GM10266 (cell line): ENCODE data around the gene CAPN8.

Experiments used
- DNase-seq: peaks from one replicate; pipeline ENCODE4 v3.0.0; 2012; ENCODE audit errors: extremely low spot score
- TF ChIP-seq, protein P1 (sequence below): IDR thresholded peaks from 2 replicates; pipeline ENCODE4 v1.5.1; 2012; ENCODE audit warnings: mild to moderate bottlenecking, low read depth; ENCODE audit not compliant: control insufficient read depth, insufficient read depth; ENCODE audit errors: missing control alignments

CAPN8 gene

DNA sequence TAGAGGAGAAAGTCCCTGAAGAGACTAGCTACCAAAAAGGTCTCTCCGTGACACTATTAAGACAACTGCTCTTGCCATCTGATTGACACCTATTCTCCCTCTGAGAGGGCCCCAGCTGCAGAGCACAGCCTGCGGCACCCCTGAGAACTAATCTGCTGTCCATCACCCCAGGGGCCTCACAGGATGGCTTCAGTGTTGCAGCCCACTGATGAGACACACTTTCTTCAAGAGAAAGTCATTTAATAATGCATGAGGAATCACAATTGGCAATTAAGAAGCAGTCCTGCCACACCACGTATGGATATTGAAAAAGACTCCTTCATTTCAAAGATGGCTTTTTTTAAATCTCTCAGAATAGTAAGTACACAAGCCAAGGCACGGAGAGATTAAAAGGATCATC is 48.9 kb downstream of the CAPN8 start:
- TF ChIP-seq, protein P1, sequence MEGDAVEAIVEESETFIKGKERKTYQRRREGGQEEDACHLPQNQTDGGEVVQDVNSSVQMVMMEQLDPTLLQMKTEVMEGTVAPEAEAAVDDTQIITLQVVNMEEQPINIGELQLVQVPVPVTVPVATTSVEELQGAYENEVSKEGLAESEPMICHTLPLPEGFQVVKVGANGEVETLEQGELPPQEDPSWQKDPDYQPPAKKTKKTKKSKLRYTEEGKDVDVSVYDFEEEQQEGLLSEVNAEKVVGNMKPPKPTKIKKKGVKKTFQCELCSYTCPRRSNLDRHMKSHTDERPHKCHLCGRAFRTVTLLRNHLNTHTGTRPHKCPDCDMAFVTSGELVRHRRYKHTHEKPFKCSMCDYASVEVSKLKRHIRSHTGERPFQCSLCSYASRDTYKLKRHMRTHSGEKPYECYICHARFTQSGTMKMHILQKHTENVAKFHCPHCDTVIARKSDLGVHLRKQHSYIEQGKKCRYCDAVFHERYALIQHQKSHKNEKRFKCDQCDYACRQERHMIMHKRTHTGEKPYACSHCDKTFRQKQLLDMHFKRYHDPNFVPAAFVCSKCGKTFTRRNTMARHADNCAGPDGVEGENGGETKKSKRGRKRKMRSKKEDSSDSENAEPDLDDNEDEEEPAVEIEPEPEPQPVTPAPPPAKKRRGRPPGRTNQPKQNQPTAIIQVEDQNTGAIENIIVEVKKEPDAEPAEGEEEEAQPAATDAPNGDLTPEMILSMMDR: no peak
- no peak for DNase-seq

- TF ChIP-seq, protein P1: no peak
- no peak for DNase-seq
These were observed 53.6 kb downstream of the CAPN8 start for GRCh38 chr1:223611936-223612335.

DNA sequence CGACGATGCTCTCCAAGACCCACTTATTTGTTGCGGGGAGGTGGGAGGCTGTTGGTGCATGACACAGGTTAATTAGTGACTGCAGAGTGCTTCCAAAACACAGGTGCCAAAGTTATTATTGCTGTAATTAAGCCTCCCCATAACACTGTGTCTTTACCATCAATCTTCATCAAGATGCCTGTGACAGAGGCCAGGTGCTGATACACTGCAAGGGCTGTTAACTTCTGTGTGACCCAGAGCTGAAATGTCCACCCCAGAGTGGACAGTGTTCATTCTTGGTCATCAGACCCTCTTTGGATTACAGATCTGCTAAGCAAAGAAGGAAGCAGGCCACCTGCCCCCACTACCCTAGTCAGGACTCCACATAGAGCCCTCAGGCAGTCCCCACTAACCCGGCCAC is 55.5 kb downstream of the CAPN8 start:
- TF ChIP-seq, protein P1: no peak
- DNase-seq: no peak

DNA sequence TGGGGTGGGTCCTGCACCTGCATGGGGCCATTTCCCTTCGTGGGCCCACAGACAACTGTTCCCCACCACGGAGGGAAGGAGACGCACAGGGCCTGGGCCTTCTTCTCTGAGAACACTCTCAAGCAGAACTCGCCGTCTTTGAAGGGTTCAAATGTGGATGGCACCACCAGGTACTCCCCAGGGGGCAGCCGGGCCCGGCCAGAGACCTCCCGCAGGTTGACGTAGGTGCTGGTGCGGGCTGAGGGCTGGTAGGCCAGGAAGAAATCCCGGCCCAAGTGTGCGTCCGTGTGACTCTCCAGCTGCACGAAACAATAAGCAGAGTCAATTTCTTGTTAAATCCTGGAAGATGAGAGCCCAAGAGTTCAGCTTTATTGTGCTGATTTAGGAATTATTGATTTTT is 56.4 kb downstream of the CAPN8 start:
- TF ChIP-seq, protein P1: no peak
- DNase-seq: no peak

- TF ChIP-seq, protein P1: no peak
- no peak for DNase-seq
These were observed 107.0 kb downstream of the CAPN8 start for GRCh38 chr1:223558512-223558911.

DNA sequence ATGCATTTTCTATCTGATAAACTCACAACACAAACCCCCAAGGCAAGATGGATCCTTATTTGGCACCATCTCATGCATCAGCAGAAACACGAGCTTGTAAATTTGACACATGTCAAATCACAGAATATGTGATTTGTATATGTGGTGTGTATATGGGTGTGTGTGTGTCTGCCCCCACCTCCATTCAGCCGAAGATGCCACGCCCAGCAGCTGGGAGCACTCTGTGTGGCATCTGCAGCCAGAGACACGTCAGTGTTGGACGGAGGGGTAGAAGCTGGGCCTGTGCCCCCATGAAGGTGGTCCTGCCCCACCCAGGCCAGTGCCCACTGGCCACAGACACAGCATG is 108.4 kb downstream of the CAPN8 start:
- TF ChIP-seq, protein P1: no peak
- DNase-seq: no peak

- TF ChIP-seq, protein P1: peak; percentile 71
- DNase-seq: peak; percentile 51
These were observed 108.9 kb downstream of the CAPN8 start for GRCh38 chr1:223556414-223557129.
